ENCODE measurements around the gene IFI27L1. TPM values are rescaled to one million over a fixed set of nuclear protein-coding genes. Genes with fewer than 3 reads are reported as not detected.

IFI27L1 gene
- total and polyA plus RNA-seq, 2 of the 13 experiments (the other 11 are each of a cell fraction or from before 2014, with no cell fraction given) = 11.9 to 19.0 TPM

- TF ChIP-seq ZNF362 (CRISPR knock-in tag; IDR thresholded peaks at IDR 0.05; ENCODE audit: borderline replicate concordance) = peak; percentile 77; the same call in 1 of the 2 replicates
- TF ChIP-seq TIGD3 (CRISPR knock-in tag; IDR thresholded peaks at IDR 0.05; ENCODE audit: borderline replicate concordance) = no peak
- no peak for TF ChIP-seq IKZF5 (CRISPR knock-in tag; IDR thresholded peaks at IDR 0.05)
- no peak for TF ChIP-seq ZNF143 (CRISPR knock-in tag; IDR thresholded peaks at IDR 0.05)
- no peak for TF ChIP-seq SNAI1 (CRISPR knock-in tag; IDR thresholded peaks at IDR 0.05; ENCODE audit: borderline replicate concordance)
- TF ChIP-seq TEF (CRISPR knock-in tag; IDR thresholded peaks at IDR 0.05) = no peak
Observed at GRCh38 chr14:94129758-94130414, 48.8 kb downstream of the IFI27L1 start (continued).
